EL (cell line): ENCODE data around the gene JADE1.
A peak's percentile ranks its signal among the peaks of the same experiment; 100 is the strongest.

Source experiments
- DNase-seq: peaks from one replicate; pipeline ENCODE4 v3.0.0-alpha.2; 2016

The JADE1 gene

GRCh38 chr4:128809477-128810330 is at the start of gene JADE1:
Gene JADE1, plus strand, starts transcription at chr4:128809700. Its CDS starts 22,059 bp downstream, at chr4:128831759.
- peak; percentile 95 for DNase-seq

DNA sequence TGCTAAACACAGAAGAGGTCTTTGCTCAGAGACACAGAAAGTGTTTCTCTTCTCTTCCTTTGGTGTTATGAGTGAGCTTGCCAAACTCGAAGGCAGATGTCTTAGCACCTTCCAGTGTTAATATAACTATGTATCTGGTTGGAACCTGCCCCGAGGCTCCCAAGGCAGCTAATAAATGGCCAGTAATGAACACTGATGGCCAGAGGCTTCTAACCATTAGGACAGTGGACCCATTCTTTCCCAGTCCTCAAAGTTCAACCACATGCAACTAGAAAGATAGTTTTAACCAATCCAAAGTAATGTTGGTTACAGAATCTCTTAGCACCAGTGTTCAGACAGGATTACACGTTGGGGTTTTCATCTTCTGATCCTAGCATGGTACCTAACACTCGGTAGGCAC is 42.7 kb upstream of the JADE1 start:
- DNase-seq, result no peak

GRCh38 chr4:128768373-128768996 is 41.0 kb upstream of the JADE1 start:
- DNase-seq, result peak; percentile 6

DNA sequence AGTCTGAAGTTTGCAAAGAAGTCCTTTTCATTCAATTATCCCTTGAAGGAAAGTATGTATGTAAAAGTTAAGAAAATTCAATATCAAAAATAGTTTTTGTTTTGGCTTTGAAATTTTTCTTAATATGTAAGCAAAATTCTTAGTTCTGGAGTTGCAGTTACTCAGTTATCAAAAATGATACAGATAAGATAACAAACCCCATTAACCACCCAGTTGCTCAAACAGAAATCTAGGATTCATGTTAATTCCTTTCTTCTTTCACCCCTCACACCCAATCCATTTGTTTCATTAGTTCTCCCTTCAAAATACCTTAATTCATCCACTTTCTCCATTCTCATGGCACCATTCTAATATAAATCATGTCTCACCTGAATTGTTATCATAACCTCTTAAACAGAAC is 40.5 kb upstream of the JADE1 start:
- DNase-seq, result no peak

GRCh38 chr4:128770807-128771206 is 38.7 kb upstream of the JADE1 start:
- DNase-seq, result no peak

- DNase-seq, result no peak
Measured at GRCh38 chr4:128775477-128775876, 34.0 kb upstream of the JADE1 start.

DNA sequence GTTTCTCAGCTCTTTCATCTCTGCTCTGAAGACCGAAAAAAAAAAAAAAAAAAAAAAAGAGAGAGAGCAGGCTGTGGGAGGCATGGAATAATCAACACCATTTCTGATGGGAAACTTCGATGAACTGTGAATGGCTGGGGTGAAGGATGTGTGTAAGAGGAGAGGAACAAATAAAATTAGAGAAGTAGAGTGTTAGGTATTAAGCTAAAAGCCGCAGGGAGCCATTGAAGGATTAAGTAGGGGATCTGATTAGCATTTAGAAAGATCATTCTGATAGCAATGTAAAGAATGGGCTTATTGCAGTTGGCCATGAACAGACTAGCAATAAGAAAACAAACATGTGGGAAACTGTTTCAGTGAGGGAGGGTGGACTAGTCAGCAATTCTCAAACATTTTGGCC is 33.6 kb upstream of the JADE1 start:
- DNase-seq, result no peak

GRCh38 chr4:128776794-128777216 is 32.7 kb upstream of the JADE1 start:
- peak; percentile 93 for DNase-seq

- no peak for DNase-seq
Measured at GRCh38 chr4:128780688-128781087, 28.8 kb upstream of the JADE1 start.

DNA sequence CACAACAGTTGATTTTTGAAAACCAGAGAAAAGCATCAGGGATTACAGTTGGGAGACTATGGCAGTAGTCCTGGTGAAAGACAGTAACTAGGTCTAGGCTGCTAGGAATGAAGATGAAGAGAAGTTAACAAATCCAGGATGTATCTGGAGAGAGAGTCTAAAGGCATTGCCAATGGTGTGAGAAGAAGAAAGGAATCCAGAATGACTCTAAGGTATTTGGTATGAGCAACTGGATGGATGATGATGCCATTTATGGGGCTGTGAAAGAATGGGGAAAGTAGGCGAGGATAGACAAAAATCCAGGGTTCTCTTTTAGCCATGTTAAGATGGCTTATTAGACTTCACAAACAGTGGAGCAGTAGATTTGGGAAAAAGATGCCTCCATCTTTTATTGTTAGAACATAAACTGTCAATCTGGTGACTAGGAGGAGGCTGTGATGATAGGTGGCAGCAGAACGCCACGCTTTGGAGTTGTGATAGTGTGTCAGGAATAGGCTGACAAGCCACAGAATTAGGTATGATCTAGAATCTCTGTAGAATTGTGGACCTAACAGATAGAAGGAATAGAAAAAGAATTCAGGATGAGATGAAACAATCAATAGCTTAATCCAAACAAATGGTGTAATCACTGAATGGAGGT is 27.3 kb upstream of the JADE1 start:
- peak; percentile 5 for DNase-seq

- peak; percentile 31 for DNase-seq
Measured at GRCh38 chr4:128782875-128783614, 26.5 kb upstream of the JADE1 start.

DNA sequence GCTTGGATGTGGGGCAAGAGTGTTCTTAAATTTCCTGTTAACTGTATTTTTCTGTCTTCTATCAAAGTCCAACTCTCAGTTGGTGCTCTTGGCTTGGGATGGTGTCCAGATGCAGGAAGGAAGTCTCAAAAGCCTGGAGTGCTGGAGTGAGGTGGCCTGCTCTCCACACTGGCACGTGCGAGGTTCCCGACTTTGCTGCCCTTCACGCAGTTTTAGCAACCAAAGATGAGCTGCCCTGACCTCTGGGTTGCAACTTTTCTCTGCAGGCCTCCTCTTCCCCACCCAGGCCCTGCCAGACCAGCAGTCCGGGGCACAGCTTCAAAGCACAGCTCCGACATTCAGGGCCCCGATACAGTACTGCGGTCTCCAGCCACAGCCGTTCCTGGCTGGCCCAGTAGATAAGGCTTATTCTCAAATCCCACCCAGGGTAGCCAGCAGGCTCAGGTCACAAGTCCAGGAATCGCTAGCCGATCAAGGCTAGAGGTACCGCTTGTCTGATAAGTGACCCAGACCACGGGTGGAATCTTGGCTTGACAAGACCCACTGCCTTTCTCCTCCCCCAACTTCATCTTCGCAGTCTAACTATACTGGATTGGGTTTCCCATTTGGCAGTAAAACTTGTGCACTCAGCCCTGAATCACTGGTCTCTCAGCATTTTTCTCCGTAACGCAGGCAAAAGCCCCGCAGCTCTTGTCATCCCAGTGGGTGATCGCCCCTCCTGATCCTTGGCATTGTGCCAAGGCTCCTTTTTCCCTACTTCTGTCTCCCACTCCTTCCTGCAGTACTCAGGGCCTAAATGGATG is 21.8 kb upstream of the JADE1 start:
- DNase-seq, result no peak

- DNase-seq, result no peak
Measured at GRCh38 chr4:128793859-128794672, 15.4 kb upstream of the JADE1 start.

DNA sequence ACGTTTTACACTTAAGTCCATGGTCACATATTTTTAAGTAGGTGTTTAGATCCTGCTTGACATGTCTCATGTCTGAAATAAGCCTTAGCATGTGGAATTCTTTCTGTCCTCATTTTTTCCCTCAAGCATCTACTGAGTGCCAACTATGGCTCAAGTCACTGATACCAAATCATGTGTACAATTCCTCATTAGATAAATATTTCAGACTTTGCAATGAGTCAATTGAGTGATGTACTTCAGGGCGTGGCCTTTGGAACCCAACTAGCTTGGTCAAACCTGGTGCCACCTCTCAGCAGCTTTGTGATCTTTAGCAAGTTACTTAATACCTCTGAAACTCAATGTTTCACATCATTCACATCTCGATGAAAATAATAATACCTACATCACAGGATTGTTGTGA is 12.6 kb upstream of the JADE1 start:
- no peak for DNase-seq

DNA sequence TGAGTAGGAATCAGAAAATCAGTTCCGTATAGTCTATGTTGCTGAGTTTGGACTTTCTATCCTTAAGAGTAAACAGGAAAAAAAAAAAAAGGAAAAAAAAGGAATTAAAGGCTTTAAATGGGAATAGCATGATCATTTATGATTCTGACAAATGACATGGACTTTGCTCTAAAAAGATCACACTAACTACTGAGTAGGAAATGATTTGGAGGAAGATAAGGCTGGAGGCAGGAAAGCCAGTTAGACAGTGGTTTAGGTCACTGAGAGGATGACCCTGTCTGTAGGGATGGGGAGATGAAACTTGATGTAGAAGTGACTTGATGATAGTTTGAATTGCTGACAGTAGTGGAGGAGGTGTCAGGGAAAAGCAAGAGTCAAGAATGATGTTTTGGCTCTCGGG is 9.2 kb upstream of the JADE1 start:
- DNase-seq, result no peak

DNA sequence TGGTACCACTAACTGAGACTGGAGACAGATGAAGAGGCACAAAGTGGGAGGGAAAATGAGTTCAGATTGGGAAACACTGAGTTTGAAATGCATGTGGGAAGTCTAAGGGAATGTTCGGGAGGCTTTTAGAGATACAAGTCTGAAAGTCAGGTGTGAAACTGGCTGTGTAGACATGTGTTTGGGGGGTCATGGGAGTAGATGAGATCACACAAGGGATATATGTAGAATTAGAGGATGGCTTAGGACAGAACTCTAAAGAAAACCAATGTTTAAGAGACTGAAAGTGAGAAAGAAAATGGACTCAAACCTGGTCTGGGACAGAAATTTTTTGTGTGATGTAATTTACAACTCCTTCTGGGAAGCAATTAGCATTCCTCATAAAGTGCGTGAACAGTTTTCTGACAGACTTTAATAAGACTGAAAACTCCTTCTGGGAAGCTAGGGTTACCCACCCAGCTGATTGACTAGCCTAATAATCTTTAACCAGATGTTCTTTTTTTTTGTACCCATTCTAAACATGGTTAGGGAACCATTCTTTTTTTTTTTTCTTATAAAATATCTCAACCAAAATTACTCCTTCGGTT is 8.7 kb upstream of the JADE1 start:
- no peak for DNase-seq

DNA sequence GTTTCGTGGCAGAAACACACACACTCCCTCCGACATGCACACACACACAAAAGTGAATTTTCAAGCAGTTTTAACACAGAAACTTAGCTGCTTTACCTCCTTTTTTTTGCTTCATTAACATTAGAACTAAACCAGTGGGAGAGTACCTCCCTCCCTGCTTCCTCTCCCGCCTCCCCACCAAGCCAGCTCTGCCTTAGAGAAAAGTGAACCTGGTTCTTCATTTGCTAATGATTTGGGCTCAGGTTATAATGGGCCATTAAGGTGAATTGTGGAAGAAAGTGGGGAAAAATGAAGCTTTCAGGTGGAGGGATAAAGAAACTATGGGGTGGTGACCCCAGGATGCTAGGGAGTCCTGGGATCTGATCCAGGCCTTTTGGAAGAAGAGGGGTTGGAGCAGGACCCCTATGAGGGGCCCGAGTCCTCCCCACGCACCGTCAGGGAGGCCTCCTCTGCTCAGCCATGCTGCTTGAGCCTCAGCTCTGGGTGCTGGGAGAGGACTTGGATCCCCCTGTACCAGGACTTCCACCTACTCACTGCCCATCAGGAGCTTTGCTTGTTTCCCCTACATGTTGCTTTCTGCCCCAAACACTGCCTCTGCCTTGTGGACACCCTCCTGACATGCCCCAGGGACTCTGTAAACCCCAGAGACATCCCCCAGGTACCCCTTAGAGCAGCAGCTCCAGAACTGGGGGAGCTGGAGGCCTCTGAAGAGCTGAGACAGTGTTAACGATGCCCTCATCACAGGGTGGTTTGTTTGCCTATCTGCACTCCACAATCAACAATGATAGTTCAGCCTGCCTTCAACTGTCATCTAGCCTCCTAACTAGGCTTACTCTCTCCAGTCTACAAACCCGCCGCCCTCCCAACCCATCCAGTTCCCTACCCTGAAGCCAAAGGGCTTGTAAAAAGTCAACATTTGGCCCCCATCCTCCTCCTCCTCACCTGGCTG is 6.5 kb upstream of the JADE1 start:
- DNase-seq, result no peak

GRCh38 chr4:128803783-128804182 is 5.7 kb upstream of the JADE1 start:
- DNase-seq, result no peak

DNA sequence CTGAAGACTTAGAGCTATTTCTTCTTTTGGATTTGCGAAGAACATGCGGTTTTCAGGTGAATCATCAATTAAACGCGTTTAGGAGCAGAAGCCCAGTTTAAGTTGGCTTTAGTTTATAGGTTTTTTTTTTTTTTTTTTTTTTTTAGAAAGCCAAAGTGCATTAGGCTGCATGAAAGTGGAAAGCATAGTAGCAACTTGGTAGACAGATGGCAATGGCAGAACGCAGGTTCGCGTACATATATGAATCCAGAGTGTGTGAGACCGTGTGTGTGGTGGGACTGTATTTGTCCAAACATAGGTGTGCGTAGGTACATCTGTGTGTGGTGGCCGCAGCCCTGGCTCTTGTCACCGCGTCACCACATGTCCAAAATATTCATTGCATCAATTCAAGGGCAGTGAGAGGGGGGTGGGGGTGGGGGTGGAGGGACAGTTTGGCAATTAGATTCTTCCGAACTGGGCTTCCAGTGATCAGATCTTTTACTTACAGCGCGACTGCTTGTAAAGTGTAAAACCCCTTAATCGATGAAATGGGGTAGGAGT is 901 bp downstream of the JADE1 start:
- no peak for DNase-seq
